Measurements from ENCODE around the gene CTNNA2. TPM values are rescaled to one million over a fixed set of nuclear protein-coding genes. Genes with fewer than 3 reads are reported as not detected.

The CTNNA2 gene
- total RNA-seq, 1 donor from 2014 or later, result 43.5 TPM

DNA sequence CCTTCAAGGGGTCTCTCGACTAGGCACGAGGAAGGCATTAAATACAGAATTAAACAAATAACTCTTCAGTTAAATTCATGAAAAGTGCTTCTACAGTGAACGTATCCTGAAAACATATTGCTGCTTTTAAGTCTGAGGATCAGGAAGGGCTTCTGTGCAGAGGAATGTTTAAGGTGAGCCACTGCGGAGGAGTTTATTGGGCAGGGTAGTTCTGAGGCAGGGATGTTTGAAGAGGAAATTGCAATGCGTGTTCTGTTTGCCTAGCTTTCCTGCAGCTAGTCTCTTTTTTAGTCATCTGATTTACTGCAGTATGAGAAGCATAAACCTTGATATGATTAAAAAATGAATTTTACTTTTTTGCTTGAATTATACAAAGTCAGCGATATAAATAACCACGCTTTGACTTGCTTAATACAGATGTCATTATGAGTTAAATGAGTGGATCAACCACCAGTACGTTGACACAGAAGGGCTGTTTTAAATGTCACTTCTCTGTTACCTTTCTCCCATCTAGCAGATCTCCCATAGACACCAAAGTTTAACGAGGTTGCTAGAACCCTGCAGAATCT lies 98.7 kb downstream of the CTNNA2 start:
- Histone ChIP-seq H3K9ac (no peak overlapping the region), H3K9me3 (ENCODE audit: low read depth) (no peaks in the 10 kb centered on the region), H3K27me3 (no peaks in the 10 kb centered on the region), H3F3A (ENCODE audit: low read depth) (no peaks in the 10 kb centered on the region), H3K79me2 (ENCODE audit: low read depth) (no peaks in the 10 kb centered on the region), H3K4me3 (no peak overlapping the region), H3K4me2 (no peak overlapping the region), H4K20me1 (ENCODE audit: low read depth) (no peaks in the 10 kb centered on the region), H3K4me1 (peaks cover 3% of the 10 kb centered on the region), H2AFZ (replicated peaks) (no peak overlapping the region), H3K27ac (no peak overlapping the region), H3K36me3 (no peaks in the 10 kb centered on the region)
- no peaks in the 10 kb centered on the region for H3K9me3 Mint-ChIP-seq
- DNase-seq (ENCODE audit: low spot score), result no peak
- H3K4me1 Mint-ChIP-seq, result no peaks in the 10 kb centered on the region
- H3K36me3 Mint-ChIP-seq, result no peaks in the 10 kb centered on the region
- H3K27me3 Mint-ChIP-seq (ENCODE audit: insufficient read depth, low read depth), result no peaks in the 10 kb centered on the region
- H3K27ac Mint-ChIP-seq, result no peak overlapping the region
- TF ChIP-seq EZH2phosphoT487 (IDR thresholded peaks at IDR 0.05), result no peak
- TF ChIP-seq CTCF (IDR thresholded peaks at IDR 0.05), result no peak
- no peak for TF ChIP-seq EZH2 (IDR thresholded peaks at IDR 0.05)
- no peak overlapping the region for H3K4me3 Mint-ChIP-seq

DNA sequence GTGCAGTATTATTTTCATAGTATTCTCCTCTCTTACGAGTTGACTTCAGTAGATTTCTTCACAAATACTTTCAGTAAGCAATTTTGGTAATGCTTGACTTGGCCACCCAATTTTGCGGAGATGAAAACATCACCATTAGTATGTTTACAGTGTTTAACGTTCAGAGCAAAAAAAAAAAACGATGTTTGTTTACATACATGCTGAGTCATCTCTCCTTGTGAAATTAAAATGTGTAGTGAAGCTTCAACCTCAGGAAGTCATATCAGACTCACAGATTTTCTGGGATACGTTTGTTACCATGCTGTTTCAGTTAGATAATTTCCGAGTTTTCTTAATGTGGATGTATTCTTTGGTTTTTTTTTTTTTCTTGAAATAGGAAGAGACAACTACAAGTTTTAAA lies 100.1 kb downstream of the CTNNA2 start:
- Mint-ChIP-seq H3K36me3 (peaks cover 8% of the 10 kb centered on the region), H3K4me1 (no peaks in the 10 kb centered on the region), H3K9me3 (no peaks in the 10 kb centered on the region), H3K27ac (no peak overlapping the region), H3K27me3 (ENCODE audit: insufficient read depth, low read depth) (no peaks in the 10 kb centered on the region), H3K4me3 (no peak overlapping the region)
- DNase-seq (ENCODE audit: low spot score), result no peak
- H3K9ac ChIP-seq, result no peak overlapping the region
- no peak overlapping the region for H2AFZ ChIP-seq (replicated peaks)
- H4K20me1 ChIP-seq (ENCODE audit: low read depth), result no peaks in the 10 kb centered on the region
- H3K27ac ChIP-seq, result no peak overlapping the region
- TF ChIP-seq EZH2phosphoT487 (IDR thresholded peaks at IDR 0.05) (no peak), EZH2 (IDR thresholded peaks at IDR 0.05) (no peak), CTCF (IDR thresholded peaks at IDR 0.05) (no peak)
- no peaks in the 10 kb centered on the region for H3K79me2 ChIP-seq (ENCODE audit: low read depth)
- no peak overlapping the region for H3K4me3 ChIP-seq
- no peaks in the 10 kb centered on the region for H3K9me3 ChIP-seq (ENCODE audit: low read depth)
- H3K36me3 ChIP-seq, result no peaks in the 10 kb centered on the region
- no peaks in the 10 kb centered on the region for H3F3A ChIP-seq (ENCODE audit: low read depth)
- H3K27me3 ChIP-seq, result no peaks in the 10 kb centered on the region
- H3K4me1 ChIP-seq, result peaks cover 3% of the 10 kb centered on the region
- H3K4me2 ChIP-seq, result no peak overlapping the region

DNA sequence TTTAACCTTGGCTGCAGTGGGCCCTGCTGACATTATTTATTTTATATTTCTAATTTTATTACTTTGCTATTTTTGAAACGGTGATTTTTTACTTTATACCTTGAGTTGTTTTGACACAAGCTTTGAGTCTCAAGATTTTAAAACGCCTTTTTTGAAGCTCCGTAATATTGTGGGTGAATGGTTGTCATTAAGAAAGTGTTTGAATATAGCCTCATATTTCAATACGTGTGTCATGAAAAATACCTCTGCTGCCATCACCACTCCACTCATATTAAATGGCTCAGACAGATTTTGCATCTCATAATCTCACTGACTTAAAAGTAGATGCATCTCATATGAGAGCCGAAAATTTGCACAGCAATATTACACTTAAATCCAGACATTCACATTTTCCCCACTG lies 106.6 kb downstream of the CTNNA2 start:
- TF ChIP-seq CTCF (IDR thresholded peaks at IDR 0.05), result no peak
- no peak for TF ChIP-seq EZH2phosphoT487 (IDR thresholded peaks at IDR 0.05)
- TF ChIP-seq EZH2 (IDR thresholded peaks at IDR 0.05), result no peak
- no peaks in the 10 kb centered on the region for H3K36me3 ChIP-seq
- no peak overlapping the region for H3K9ac ChIP-seq
- Mint-ChIP-seq H3K27ac (no peak overlapping the region), H3K36me3 (peaks cover 15% of the 10 kb centered on the region), H3K27me3 (ENCODE audit: insufficient read depth, low read depth) (no peaks in the 10 kb centered on the region), H3K4me3 (no peak overlapping the region), H3K4me1 (no peaks in the 10 kb centered on the region), H3K9me3 (no peaks in the 10 kb centered on the region)
- no peak overlapping the region for H3K27ac ChIP-seq
- no peaks in the 10 kb centered on the region for H3K9me3 ChIP-seq (ENCODE audit: low read depth)
- H2AFZ ChIP-seq (replicated peaks), result no peak overlapping the region
- no peaks in the 10 kb centered on the region for H3F3A ChIP-seq (ENCODE audit: low read depth)
- H3K4me1 ChIP-seq, result no peaks in the 10 kb centered on the region
- no peak for DNase-seq (ENCODE audit: low spot score)
- H4K20me1 ChIP-seq (ENCODE audit: low read depth), result no peaks in the 10 kb centered on the region
- no peak overlapping the region for H3K4me3 ChIP-seq
- no peaks in the 10 kb centered on the region for H3K27me3 ChIP-seq
- no peaks in the 10 kb centered on the region for H3K79me2 ChIP-seq (ENCODE audit: low read depth)
- H3K4me2 ChIP-seq, result no peak overlapping the region

Measured in neural progenitor cell (in vitro differentiated cells).